K562 (cell line): ENCODE results near the gene C1QTNF6. TPM values are rescaled to one million over a fixed set of nuclear protein-coding genes. Genes with fewer than 3 reads are reported as not detected.

Experiments used
- ATAC-seq: fragments of 200-7000 bp; cut with Tn5 transposase; 3 replicates; pipeline ENCODE4 v1.9.1; 2020; ENCODE audit warnings: moderate library complexity
- BruUV-seq: library from RNA; stranded (reverse); fragments of 400-500 nt; replicated peaks from 2 replicates; lab custom pipeline; 2021; lab: Mats Ljungman, UMichigan
- CTCF ChIA-PET: fragments of 300-600 bp; formaldehyde crosslinking; extraction: SDS; loops from one replicate; lab custom pipeline; 2021; ENCODE audit warnings: low intra/inter-chr PET ratio; lab: Yijun Ruan, JAX
- POLR2A ChIA-PET: fragments of 300-600, 350-650 bp; sonication (Branson Sonifier 250); formaldehyde crosslinking; extraction: SDS; loops from one replicate; lab custom pipeline; 2021; ENCODE audit warnings: antibody characterized with exemption, inconsistent platforms; lab: Yijun Ruan, JAX
- DNase-seq, 4 experiments: peaks; one replicate each; pipeline versions ENCODE4 v3.0.0 to v3.0.0-alpha.2; 2011 to 2018; ENCODE audit warnings: low spot score in 3 of 4, mixed read lengths in 3 of 4; ENCODE audit errors: extremely low read depth in 1 of 4
- FAIRE-seq: peaks from 2 replicates; lab custom pipeline; 2011; peaks lifted over from hg19 to GRCh38; lab: Jason Lieb, UNC
- H2AFZ ChIP-seq: 2 replicates; pipeline ENCODE4 v1.6.0; 2011; ENCODE audit warnings: low read depth, low read length, control low read depth, inconsistent platforms
- H3K27ac ChIP-seq: fragments of 200-600 bp; 3 replicates; pipeline ENCODE4 v1.8.0; 2011; ENCODE audit warnings: low read depth, mild to moderate bottlenecking, control low read depth, inconsistent platforms, low read length, moderate library complexity, mixed read lengths; ENCODE audit errors: extremely low read depth
- H3K27me3 ChIP-seq, 2 experiments: fragments of 300-600 bp in 1 of 2; 2 replicates in 1 of 2; 3 replicates in 1 of 2; pipeline versions ENCODE4 v1.6.0 to v1.8.0; 2011; ENCODE audit warnings: inconsistent platforms in 2 of 2, low read length in 2 of 2, mild to moderate bottlenecking in 1 of 2, mixed read lengths in 1 of 2, moderate library complexity in 1 of 2; ENCODE audit not compliant: control insufficient read depth in 2 of 2, insufficient read depth in 2 of 2
- H3K36me3 ChIP-seq: fragments of 300-600 bp; 3 replicates; pipeline ENCODE4 v1.8.0; 2011; ENCODE audit warnings: mild to moderate bottlenecking, low read length, inconsistent platforms; ENCODE audit not compliant: control insufficient read depth, insufficient read depth
- H3K4me1 ChIP-seq, 2 experiments: fragments of 200-600 bp in 1 of 2; replicated peaks in 1 of 2; 2 replicates in 1 of 2; 3 replicates in 1 of 2; pipeline versions ENCODE4 v1.5.1 to v1.8.0; 2011; ENCODE audit warnings: inconsistent platforms in 2 of 2, low read length in 2 of 2, mild to moderate bottlenecking in 1 of 2, mixed read lengths in 1 of 2, moderate library complexity in 1 of 2; ENCODE audit not compliant: control insufficient read depth in 2 of 2, insufficient read depth in 2 of 2
- H3K4me2 ChIP-seq: 2 replicates; pipeline ENCODE4 v1.6.1; 2011; ENCODE audit warnings: low read length, control low read depth, inconsistent platforms, mixed read lengths; ENCODE audit not compliant: insufficient read depth
- H3K4me3 ChIP-seq: fragments of 200-600 bp; sonication (generic), shearing (Covaris generic); 2 replicates; pipeline ENCODE4 v1.5.1; 2016; ENCODE audit warnings: control low read depth, inconsistent platforms
- H3K79me2 ChIP-seq: fragments of 200-600 bp; 3 replicates; pipeline ENCODE4 v1.8.0; 2011; ENCODE audit warnings: low read length, inconsistent platforms; ENCODE audit not compliant: control insufficient read depth, insufficient read depth
- H3K9ac ChIP-seq, 2 experiments: 2 replicates each; pipeline versions ENCODE4 v1.6.0 to v1.6.1; 2011; ENCODE audit warnings: low read depth in 2 of 2, low read length in 2 of 2, control low read depth in 1 of 2, inconsistent platforms in 1 of 2, mild to moderate bottlenecking in 1 of 2, mixed read lengths in 1 of 2; ENCODE audit not compliant: insufficient read depth in 1 of 2
- H3K9me1 ChIP-seq: one replicate; pipeline ENCODE4 v1.6.0; 2011; ENCODE audit warnings: inconsistent platforms, mild to moderate bottlenecking, low read length, moderate library complexity; ENCODE audit not compliant: control insufficient read depth, insufficient read depth
- H3K9me3 ChIP-seq: replicated peaks from 2 replicates; pipeline ENCODE4 v1.5.1; 2011; ENCODE audit warnings: low read depth, low read length, inconsistent platforms; ENCODE audit not compliant: control insufficient read depth, insufficient read depth
- H4K20me1 ChIP-seq: replicated peaks from 2 replicates; pipeline ENCODE4 v1.6.1; 2011; ENCODE audit warnings: low read length, inconsistent platforms, mixed read lengths; ENCODE audit not compliant: control insufficient read depth, insufficient read depth
- MECOM ChIP-seq: fragments of 250-450 bp; sonication (Bioruptor Pico); IDR thresholded peaks from 2 replicates; pipeline ENCODE4 v1.8.0; 2022; ENCODE audit warnings: inconsistent platforms
- WGBS: fragments of 100-300 bp; shearing (Covaris generic); methylation state at CpG from one replicate; pipeline ENCODE4 v1.1.6; 2016; ENCODE audit warnings: low coverage, mixed read lengths; ENCODE audit not compliant: insufficient coverage; ENCODE audit errors: missing lambda C conversion rate; 5-methylcytosine and 5-hydroxymethylcytosine counted together
- in situ Hi-C: fragments of 300-500 bp; cut with MboI; formaldehyde crosslinking; loops from 4 replicates; pipeline ENCODE4 v1.15.0; 2018; ENCODE audit warnings: inconsistent platforms, mixed read lengths
- intact Hi-C: fragments of 100-400 bp; cut with micrococcal nuclease; formaldehyde crosslinking; loops from 2 replicates; pipeline ENCODE4 v1.14.2; 2022
- polyA plus RNA-seq, 8 experiments: library from polyadenylated mRNA; depleted of rRNA in 4 of 8; stranded (reverse) in 5 of 8; unstranded in 3 of 8; fragments of >200 nt; fragmentation: Nextera tagmentation in 2 of 8; fragmentation: Illumina TruSeq in 1 of 8; extraction: Ambion mirVana in 2 of 8; extraction: Trizol in 1 of 8; gene quantifications; 2 replicates each; pipeline versions ENCODE4 v1.2.1 to v1.2.3, GENCODE V29; 2011 to 2014; ENCODE audit warnings: inconsistent platforms in 1 of 8, missing spikeins in 1 of 8
- total RNA-seq, 7 experiments: library from RNA; depleted of rRNA in 6 of 7; stranded (reverse); fragments of >200 nt in 6 of 7; fragmentation: Illumina TruSeq in 2 of 7; extraction: Trizol in 2 of 7; gene quantifications; 2 replicates each; pipeline versions ENCODE4 v1.2.1 to v1.2.3, GENCODE V29; 2011 to 2021; ENCODE audit warnings: low replicate concordance in 1 of 7
- TF ChIP-seq, protein P1 (sequence below), 3 experiments: IDR thresholded peaks in 2 of 3; conservative IDR thresholded peaks in 1 of 3; 2 replicates each; pipeline ENCODE4 v1.5.1; 2011 to 2012; ENCODE audit warnings: low read length in 3 of 3, mild to moderate bottlenecking in 3 of 3, control low read depth in 2 of 3, improper control_type of control experiment in 1 of 3, inconsistent platforms in 1 of 3, low read depth in 1 of 3, mixed read lengths in 1 of 3, moderate library complexity in 1 of 3; ENCODE audit not compliant: insufficient read depth in 2 of 3

C1QTNF6 gene
- total and polyA plus RNA-seq, 9 of the 15 experiments (the other 6 are each of a cell fraction or from before 2014, with no cell fraction given), result 0.18 to 0.92 (median 0.55) TPM

DNA sequence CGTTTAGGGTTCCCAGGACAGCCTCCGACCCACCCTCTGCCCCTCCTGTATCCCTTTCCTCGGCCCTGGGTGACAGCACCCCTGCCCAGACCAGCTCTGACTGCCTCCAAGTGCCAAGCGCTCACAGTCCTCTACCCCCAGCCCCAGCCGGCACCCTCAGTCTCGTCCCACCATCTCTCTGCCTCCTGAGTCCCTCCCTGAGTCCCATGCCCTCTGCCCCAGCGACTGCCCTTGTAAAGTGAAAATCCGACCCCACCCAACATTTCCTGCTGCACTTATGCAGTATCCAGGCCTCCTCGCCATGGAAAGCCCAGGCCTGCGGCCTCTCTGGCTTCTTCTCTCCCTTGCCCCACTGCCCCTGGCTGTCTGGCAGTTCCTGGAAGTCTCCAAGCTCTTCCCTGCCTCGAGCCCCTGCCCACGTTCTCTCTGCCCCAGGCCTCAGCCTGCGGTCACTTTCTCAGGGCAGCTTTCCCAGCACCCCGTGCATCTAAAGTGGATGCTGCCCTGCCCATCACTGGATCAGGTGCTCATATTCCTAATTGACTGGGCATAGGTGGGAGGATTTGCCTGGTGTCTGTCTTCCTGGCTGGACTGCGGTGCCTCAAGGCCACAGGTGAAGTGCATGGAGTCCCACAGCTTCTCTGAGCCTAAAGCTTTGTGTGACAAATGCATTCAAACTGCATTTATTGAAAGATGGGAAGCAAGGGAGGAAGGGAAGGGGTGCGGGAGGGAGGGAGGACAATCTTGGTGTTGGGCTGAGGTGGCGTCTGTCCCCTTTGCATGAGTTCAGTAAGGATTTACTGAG is 20.7 kb downstream of the C1QTNF6 start:
- 17% methylated on average over 13 of the region's 17 CpGs for WGBS
- no peaks in the 10 kb centered on the region for H3K9me1 ChIP-seq
- no peaks in the 10 kb centered on the region for H3K36me3 ChIP-seq
- no peak for FAIRE-seq
- intact Hi-C loops, result no loop called here
- H3K4me2 ChIP-seq, result no peak overlapping the region
- H3K9me3 ChIP-seq, result no peaks in the 10 kb centered on the region
- POLR2A ChIA-PET, result interaction anchor here (1.2 kb wide), 1 partner anchor 92 kb away, joined by 4 read pairs; no protein-coding TSS in a partner anchor
- no peak for ATAC-seq
- in situ Hi-C loops, result loop anchor here (5.0 kb wide), 1 partner anchor 290 kb away; no protein-coding TSS in a partner anchor
- no TSS peak for BruUV-seq
- CTCF ChIA-PET, result interaction anchor here (1.8 to 3.2 kb wide), 2 partner anchors 31 to 385 kb away, joined by 3 to 27 read pairs; no protein-coding TSS in a partner anchor
- no peaks in the 10 kb centered on the region for H4K20me1 ChIP-seq
- no peaks in the 10 kb centered on the region for H3K79me2 ChIP-seq
- H3K4me3 ChIP-seq, result no peak overlapping the region
- no peaks in the 10 kb centered on the region; a peak in 2 of 5 replicates for H3K27me3 ChIP-seq
- no peak overlapping the region for H2AFZ ChIP-seq
- no peak overlapping the region for H3K27ac ChIP-seq
- H3K4me1 ChIP-seq, result peaks cover 0 to 13% of the 10 kb centered on the region in 2 experiments; a peak in 2 of 5 replicates
- no peak for DNase-seq
- H3K9ac ChIP-seq, result no peak overlapping the region
- TF ChIP-seq, protein P1, sequence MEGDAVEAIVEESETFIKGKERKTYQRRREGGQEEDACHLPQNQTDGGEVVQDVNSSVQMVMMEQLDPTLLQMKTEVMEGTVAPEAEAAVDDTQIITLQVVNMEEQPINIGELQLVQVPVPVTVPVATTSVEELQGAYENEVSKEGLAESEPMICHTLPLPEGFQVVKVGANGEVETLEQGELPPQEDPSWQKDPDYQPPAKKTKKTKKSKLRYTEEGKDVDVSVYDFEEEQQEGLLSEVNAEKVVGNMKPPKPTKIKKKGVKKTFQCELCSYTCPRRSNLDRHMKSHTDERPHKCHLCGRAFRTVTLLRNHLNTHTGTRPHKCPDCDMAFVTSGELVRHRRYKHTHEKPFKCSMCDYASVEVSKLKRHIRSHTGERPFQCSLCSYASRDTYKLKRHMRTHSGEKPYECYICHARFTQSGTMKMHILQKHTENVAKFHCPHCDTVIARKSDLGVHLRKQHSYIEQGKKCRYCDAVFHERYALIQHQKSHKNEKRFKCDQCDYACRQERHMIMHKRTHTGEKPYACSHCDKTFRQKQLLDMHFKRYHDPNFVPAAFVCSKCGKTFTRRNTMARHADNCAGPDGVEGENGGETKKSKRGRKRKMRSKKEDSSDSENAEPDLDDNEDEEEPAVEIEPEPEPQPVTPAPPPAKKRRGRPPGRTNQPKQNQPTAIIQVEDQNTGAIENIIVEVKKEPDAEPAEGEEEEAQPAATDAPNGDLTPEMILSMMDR (IDR thresholded peaks at IDR 0.05 in 2 of 3, conservative IDR thresholded peaks at IDR 0.05 in 1 of 3; ENCODE audit: insufficient read depth in 2 of 3, low read depth in 1 of 3, low read length in 3 of 3), result no peak
- TF ChIP-seq MECOM (CRISPR knock-in tag), result no peak
- TF ChIP-seq, all 486 proteins: peak for 0
